HepG2 (cell line): ENCODE data around the gene HS3ST3B1. TPM values are rescaled to one million over a fixed set of nuclear protein-coding genes. Genes with fewer than 3 reads are reported as not detected.

Experiments
- CSRNP1 ChIP-seq: sonication (generic); formaldehyde crosslinking; IDR thresholded peaks from 2 replicates; pipeline ENCODE4 v1.8.1; 2023; ENCODE audit warnings: mild to moderate bottlenecking, missing genetic modification reagents
- EEA1 ChIP-seq: sonication (generic); formaldehyde crosslinking; IDR thresholded peaks from 2 replicates; pipeline ENCODE4 v1.5.1; 2020; ENCODE audit warnings: mild to moderate bottlenecking, missing genetic modification reagents, borderline replicate concordance
- HINFP ChIP-seq: sonication (generic); formaldehyde crosslinking; IDR thresholded peaks from 2 replicates; pipeline ENCODE4 v1.4.0; 2020; ENCODE audit warnings: low read depth, mild to moderate bottlenecking, missing genetic modification reagents
- NFIB ChIP-seq: sonication (generic); formaldehyde crosslinking; IDR thresholded peaks from 2 replicates; pipeline ENCODE4 v1.9.0; 2021; ENCODE audit warnings: missing genetic modification reagents, mild to moderate bottlenecking, borderline replicate concordance
- PRPF4 ChIP-seq: fragments of 200-400 bp; formaldehyde crosslinking; IDR thresholded peaks from 2 replicates; pipeline ENCODE4 v1.6.1; 2016; ENCODE audit warnings: low read length, low read depth; ENCODE audit not compliant: poor library complexity, severe bottlenecking
- SP2 ChIP-seq: sonication (generic); formaldehyde crosslinking; IDR thresholded peaks from 2 replicates; pipeline ENCODE4 v1.5.1; 2020; ENCODE audit warnings: mild to moderate bottlenecking, missing genetic modification reagents
- STAT6 ChIP-seq: sonication (generic); formaldehyde crosslinking; IDR thresholded peaks from 2 replicates; pipeline ENCODE4 v1.4.0; 2020; ENCODE audit warnings: missing genetic modification reagents, mild to moderate bottlenecking, borderline replicate concordance
- THYN1 ChIP-seq: sonication (generic); formaldehyde crosslinking; IDR thresholded peaks from 2 replicates; pipeline ENCODE4 v1.8.1; 2023; ENCODE audit warnings: low read depth, mild to moderate bottlenecking, moderate library complexity, missing genetic modification reagents, borderline replicate concordance
- ZBTB44 ChIP-seq: sonication (generic); formaldehyde crosslinking; IDR thresholded peaks from 2 replicates; pipeline ENCODE4 v1.4.0; 2020; ENCODE audit warnings: missing genetic modification reagents
- ZBTB49 ChIP-seq: sonication (generic); formaldehyde crosslinking; IDR thresholded peaks from 2 replicates; pipeline ENCODE4 v1.4.0; 2020; ENCODE audit warnings: missing genetic modification reagents, borderline replicate concordance
- ZBTB7A ChIP-seq: sonication (generic); formaldehyde crosslinking; IDR thresholded peaks from 2 replicates; pipeline ENCODE4 v1.8.0; 2022; ENCODE audit warnings: mild to moderate bottlenecking, missing genetic modification reagents
- ZFYVE20 ChIP-seq: sonication (generic); formaldehyde crosslinking; IDR thresholded peaks from 2 replicates; pipeline ENCODE4 v1.8.0; 2023; ENCODE audit warnings: low read depth, mild to moderate bottlenecking, moderate library complexity, missing genetic modification reagents, borderline replicate concordance
- ZMYM3 ChIP-seq: sonication (generic); formaldehyde crosslinking; IDR thresholded peaks from 2 replicates; pipeline ENCODE4 v1.5.1; 2020; ENCODE audit warnings: mild to moderate bottlenecking, missing genetic modification reagents
- ZNF552 ChIP-seq: sonication (generic); formaldehyde crosslinking; IDR thresholded peaks from 2 replicates; pipeline ENCODE4 v1.9.0; 2022; ENCODE audit warnings: missing genetic modification reagents, mild to moderate bottlenecking, borderline replicate concordance
- ZNF850 ChIP-seq: sonication (generic); formaldehyde crosslinking; conservative IDR thresholded peaks from 2 replicates; pipeline ENCODE4 v1.9.0; 2021; ENCODE audit warnings: mild to moderate bottlenecking, missing genetic modification reagents
- ZSCAN21 ChIP-seq: sonication (generic); formaldehyde crosslinking; IDR thresholded peaks from 2 replicates; pipeline ENCODE4 v1.8.0; 2022; ENCODE audit warnings: mild to moderate bottlenecking, missing genetic modification reagents, moderate library complexity, borderline replicate concordance
- polyA plus RNA-seq, 8 experiments: library from polyadenylated mRNA; depleted of rRNA in 3 of 8; stranded (reverse) in 7 of 8; unstranded in 1 of 8; fragments of >200 nt; fragmentation: Illumina TruSeq in 4 of 8; extraction: Trizol in 4 of 8; gene quantifications; 2 replicates each; pipeline versions ENCODE4 v1.2.1 to v1.2.3, GENCODE V29; 2011 to 2016; ENCODE audit warnings: low read depth in 4 of 8, missing spikeins in 1 of 8, mixed read lengths in 1 of 8; ENCODE audit not compliant: insufficient read depth in 1 of 8
- total RNA-seq, 5 experiments: library from RNA; depleted of rRNA; stranded (reverse); fragments of >200 nt; fragmentation: Illumina TruSeq; extraction: Trizol; gene quantifications; 2 replicates each; pipeline ENCODE4 v1.2.3, GENCODE V29; 2016; ENCODE audit warnings: low read depth in 1 of 5

The HS3ST3B1 gene
- total and polyA plus RNA-seq, 2 of the 13 experiments (the other 11 are each of a cell fraction or from before 2014, with no cell fraction given): 15.7 to 39.5 TPM

GRCh38 chr17:14373614-14374259 lies 72.9 kb downstream of the HS3ST3B1 start (continued):
- TF ChIP-seq NFIB (CRISPR knock-in tag) (no peak), ZBTB7A (no peak), PRPF4 (no peak), EEA1 (CRISPR knock-in tag) (no peak), ZNF850 (CRISPR knock-in tag) (0 out of 2 replicates have a peak, but pooled peaks have one; percentile 47), HINFP (CRISPR knock-in tag) (no peak), ZMYM3 (CRISPR knock-in tag) (no peak), ZSCAN21 (CRISPR knock-in tag) (no peak), THYN1 (no peak), CSRNP1 (CRISPR knock-in tag) (no peak), ZBTB44 (CRISPR knock-in tag) (no peak), ZNF552 (CRISPR knock-in tag) (no peak), ZFYVE20 (CRISPR knock-in tag) (no peak), STAT6 (CRISPR knock-in tag) (no peak; the same call in 1 of the 2 replicates), SP2 (no peak), ZBTB49 (CRISPR knock-in tag) (no peak)
